ENCODE results near the gene CNKSR2. TPM values are rescaled to one million over a fixed set of nuclear protein-coding genes. Genes with fewer than 3 reads are reported as not detected.

Gene CNKSR2
- 1.5 to 2.6 TPM (median 2.2 TPM) in 5 replicates for total RNA-seq (2022; extraction: Qiagen RNA extraction; ENCODE audit: low read depth)

GRCh38 chrX:21374163-21374993 is at the start of gene CNKSR2:
Gene CNKSR2 (plus strand): TSS chrX:21374418. CDS start chrX:21374898, 480 bp downstream.

DNA sequence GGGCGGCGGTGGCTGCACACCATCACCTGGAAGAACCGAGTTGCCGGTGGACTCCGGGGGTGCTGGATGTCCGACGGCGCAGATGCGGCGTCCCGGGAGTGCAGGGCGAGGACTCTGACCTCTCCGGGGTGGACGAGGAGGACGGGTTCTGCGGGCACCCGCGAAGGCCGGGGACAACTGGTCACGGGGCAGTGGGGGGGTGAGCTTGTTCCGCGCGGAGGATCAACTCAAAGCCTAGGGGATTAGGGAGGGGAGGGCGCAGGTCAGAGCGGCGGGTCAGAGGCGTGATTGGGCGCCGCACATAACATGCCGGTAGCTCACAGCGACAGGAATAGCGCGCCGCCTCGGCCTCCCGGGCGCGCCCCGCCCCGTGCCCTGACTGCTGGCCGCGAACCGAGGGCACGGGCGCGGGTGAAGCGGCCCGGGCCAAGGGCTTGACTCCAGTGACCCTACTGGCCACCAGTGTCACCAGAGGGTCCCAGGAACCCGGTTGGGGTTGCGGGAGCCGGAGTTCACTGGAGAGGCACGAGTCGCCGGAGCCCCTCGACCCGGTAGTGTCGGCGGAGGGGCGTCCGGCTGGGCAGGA is 284.0 kb downstream of the CNKSR2 start, which contains the start of gene KLHL34:
TSS of gene KLHL34 (minus strand) at position 179 of the 586 bp plus-strand sequence. CDS start 542 bp downstream, outside the sequence.

